SU-DHL-6 (cell line): Measurements from ENCODE around the gene ADCYAP1R1.

Experiments
- CTCF ChIP-seq: fragments of 200-600 bp; sonication (generic); IDR thresholded peaks from one replicate; pipeline ENCODE4 v1.5.1; 2017; ENCODE audit warnings: antibody characterized with exemption, mild to moderate bottlenecking, low read length, moderate library complexity; ENCODE audit not compliant: insufficient read depth, poor library complexity, severe bottlenecking
- EZH2phosphoT487 ChIP-seq: fragments of 200-600 bp; sonication (generic), shearing (Covaris generic); conservative IDR thresholded peaks from 2 replicates; pipeline ENCODE4 v1.6.1; 2018; ENCODE audit warnings: mild to moderate bottlenecking, antibody characterized with exemption, low read length, moderate library complexity, mixed read lengths

GRCh38 chr7:31036924-31037323 is 15.2 kb upstream of the ADCYAP1R1 start:
- no peak for TF ChIP-seq CTCF
- no peak for TF ChIP-seq EZH2phosphoT487
